Ishikawa (cell line): ENCODE results near the gene DHRS3.

Source experiments
- EP300 ChIP-seq: IDR thresholded peaks from 2 replicates; pipeline ENCODE4 v1.6.1; 2012; ENCODE audit warnings: borderline replicate concordance
- RAD21 ChIP-seq: IDR thresholded peaks from 2 replicates; pipeline ENCODE4 v1.6.1; 2012; ENCODE audit warnings: low read depth

DNA sequence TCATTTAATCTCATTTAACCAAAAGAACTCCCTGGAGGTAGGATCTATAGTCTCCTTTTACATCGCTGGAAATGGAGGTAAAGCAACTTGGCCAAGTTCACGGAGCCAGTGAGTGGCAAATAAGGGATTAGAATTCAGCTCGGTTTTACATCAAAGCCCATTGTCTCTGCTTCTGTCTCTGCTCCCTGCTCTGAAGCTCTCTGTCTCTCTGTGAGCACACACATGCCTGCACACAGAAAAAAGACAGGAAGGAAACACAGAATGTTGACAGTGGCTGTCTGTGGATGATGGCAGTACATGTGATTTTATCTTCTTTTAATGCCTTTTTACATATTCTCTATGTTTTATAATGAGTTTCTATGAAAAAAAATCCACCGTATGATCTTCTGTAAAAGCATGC is 8.9 kb upstream of the DHRS3 start:
- TF ChIP-seq RAD21 (no peak), EP300 (no peak)
